GM12878 (cell line): ENCODE measurements around the gene TGFBR3. TPM values are rescaled to one million over a fixed set of nuclear protein-coding genes. Genes with fewer than 3 reads are reported as not detected.

Experiments used
- BHLHE40 ChIP-seq, 2 experiments: fragments of 450-650 bp in 1 of 2; IDR thresholded peaks; 2 replicates each; pipeline ENCODE4 v1.6.1; 2011 to 2017; ENCODE audit warnings: low read depth in 2 of 2, borderline replicate concordance in 1 of 2, improper control_type of control experiment in 1 of 2, low read length in 1 of 2, mild to moderate bottlenecking in 1 of 2
- BMI1 ChIP-seq: fragments of 450-650 bp; IDR thresholded peaks from 2 replicates; pipeline ENCODE4 v1.6.1; 2016; ENCODE audit warnings: mild to moderate bottlenecking, moderate library complexity, borderline replicate concordance
- FOXK2 ChIP-seq: fragments of 450-650 bp; IDR thresholded peaks from 2 replicates; pipeline ENCODE4 v1.6.1; 2017; ENCODE audit warnings: mild to moderate bottlenecking, moderate library complexity
- GATAD2B ChIP-seq: fragments of 450-650 bp; conservative IDR thresholded peaks from 2 replicates; pipeline ENCODE4 v1.6.1; 2017; ENCODE audit warnings: low read depth, mild to moderate bottlenecking, moderate library complexity
- KAT2A ChIP-seq: conservative IDR thresholded peaks from 2 replicates; pipeline ENCODE4 v1.6.1; 2011; ENCODE audit warnings: low read depth, low read length; ENCODE audit not compliant: control insufficient read depth
- NR2C1 ChIP-seq: fragments of 450-650 bp; IDR thresholded peaks from 2 replicates; pipeline ENCODE4 v1.6.1; 2017; ENCODE audit warnings: antibody characterized with exemption, mild to moderate bottlenecking, moderate library complexity
- POLR2AphosphoS5 ChIP-seq: IDR thresholded peaks from 2 replicates; pipeline ENCODE4 v1.6.1; 2011; ENCODE audit warnings: mild to moderate bottlenecking, low read length, inconsistent platforms
- POU2F2 ChIP-seq: IDR thresholded peaks from 3 replicates; pipeline ENCODE4 v1.6.1; 2011; ENCODE audit warnings: low read depth, mild to moderate bottlenecking, low read length, borderline replicate concordance
- SIX5 ChIP-seq: IDR thresholded peaks from 2 replicates; pipeline ENCODE4 v1.6.1; 2011; ENCODE audit warnings: mild to moderate bottlenecking, low read depth, low read length, moderate library complexity; ENCODE audit not compliant: severe bottlenecking
- SMAD5 ChIP-seq: IDR thresholded peaks from 2 replicates; pipeline ENCODE4 v1.6.1; 2016; ENCODE audit warnings: antibody characterized with exemption, low read depth
- ZNF274 ChIP-seq: IDR thresholded peaks from one replicate; pipeline ENCODE4 v1.8.0; 2011; ENCODE audit not compliant: insufficient read length, insufficient read depth
- polyA plus RNA-seq, 11 experiments: library from polyadenylated mRNA; depleted of rRNA in 4 of 11; unstranded in 6 of 11; stranded (reverse) in 5 of 11; fragments of >200 nt; fragmentation: Nextera tagmentation in 4 of 11; fragmentation: Illumina TruSeq in 1 of 11; extraction: Ambion mirVana in 4 of 11; extraction: Trizol in 1 of 11; gene quantifications; 1 replicate in 1 of 11; 2 replicates in 10 of 11; pipeline versions ENCODE4 v1.2.1 to v1.2.3, GENCODE V29; 2011 to 2016; ENCODE audit warnings: inconsistent platforms in 2 of 11, missing spikeins in 2 of 11, low read depth in 1 of 11
- total RNA-seq, 4 experiments: library from RNA; depleted of rRNA in 3 of 4; stranded (reverse); fragments of >200 nt in 3 of 4; fragmentation: Illumina TruSeq in 1 of 4; extraction: Trizol in 1 of 4; gene quantifications; 2 replicates each; pipeline versions ENCODE4 v1.2.1 to v1.2.3, GENCODE V29; 2013 to 2021
- TF ChIP-seq, protein P1 (sequence below), 3 experiments: IDR thresholded peaks in 2 of 3; conservative IDR thresholded peaks in 1 of 3; 2 replicates each; pipeline ENCODE4 v1.5.1; 2011; ENCODE audit warnings: low read depth in 3 of 3, low read length in 3 of 3, mild to moderate bottlenecking in 3 of 3, control low read depth in 2 of 3, moderate library complexity in 2 of 3, inconsistent platforms in 1 of 3, mixed read lengths in 1 of 3; ENCODE audit not compliant: control insufficient read depth in 2 of 3, insufficient read depth in 1 of 3; ENCODE audit errors: extremely low read depth in 1 of 3

TGFBR3 gene
- total and polyA plus RNA-seq, 10 of the 15 experiments (the other 5 are each of a cell fraction or from before 2014, with no cell fraction given) = 2.7 to 16.5 (median 12.6) TPM

DNA sequence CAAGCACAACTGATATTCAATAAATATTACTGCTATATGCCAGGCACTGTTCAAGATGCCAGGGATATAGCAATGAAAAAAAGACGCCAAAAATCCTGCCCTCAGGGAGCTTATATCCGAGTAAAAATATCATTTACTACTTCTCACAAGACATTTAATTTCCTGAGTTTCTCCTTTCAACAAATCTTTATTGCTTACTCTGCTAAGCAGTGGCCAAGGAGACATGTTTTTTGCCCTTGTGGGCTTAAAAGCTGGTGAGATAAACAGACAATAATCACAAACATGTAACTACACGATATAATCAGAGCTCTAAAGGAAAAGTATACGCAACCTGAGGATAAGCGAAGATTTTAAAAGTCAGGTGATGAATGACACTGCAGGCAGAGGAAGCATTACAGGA, 19.5 kb downstream of the TGFBR3 start (continued):
- TF ChIP-seq NR2C1 (no peak), BMI1 (no peak), FOXK2 (no peak), SIX5 (no peak), POU2F2 (no peak), POLR2AphosphoS5 (no peak), BHLHE40 (IDR thresholded peaks at IDR 0.05; ENCODE audit: borderline replicate concordance in 1 of 2, low read depth in 2 of 2, low read length in 1 of 2) (no peak), SMAD5 (no peak), ZNF274 (no peak), GATAD2B (no peak), KAT2A (no peak)
- TF ChIP-seq, protein P1, sequence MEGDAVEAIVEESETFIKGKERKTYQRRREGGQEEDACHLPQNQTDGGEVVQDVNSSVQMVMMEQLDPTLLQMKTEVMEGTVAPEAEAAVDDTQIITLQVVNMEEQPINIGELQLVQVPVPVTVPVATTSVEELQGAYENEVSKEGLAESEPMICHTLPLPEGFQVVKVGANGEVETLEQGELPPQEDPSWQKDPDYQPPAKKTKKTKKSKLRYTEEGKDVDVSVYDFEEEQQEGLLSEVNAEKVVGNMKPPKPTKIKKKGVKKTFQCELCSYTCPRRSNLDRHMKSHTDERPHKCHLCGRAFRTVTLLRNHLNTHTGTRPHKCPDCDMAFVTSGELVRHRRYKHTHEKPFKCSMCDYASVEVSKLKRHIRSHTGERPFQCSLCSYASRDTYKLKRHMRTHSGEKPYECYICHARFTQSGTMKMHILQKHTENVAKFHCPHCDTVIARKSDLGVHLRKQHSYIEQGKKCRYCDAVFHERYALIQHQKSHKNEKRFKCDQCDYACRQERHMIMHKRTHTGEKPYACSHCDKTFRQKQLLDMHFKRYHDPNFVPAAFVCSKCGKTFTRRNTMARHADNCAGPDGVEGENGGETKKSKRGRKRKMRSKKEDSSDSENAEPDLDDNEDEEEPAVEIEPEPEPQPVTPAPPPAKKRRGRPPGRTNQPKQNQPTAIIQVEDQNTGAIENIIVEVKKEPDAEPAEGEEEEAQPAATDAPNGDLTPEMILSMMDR (IDR thresholded peaks at IDR 0.05 in 2 of 3, conservative IDR thresholded peaks at IDR 0.05 in 1 of 3; ENCODE audit: control insufficient read depth in 2 of 3, extremely low read depth in 1 of 3, insufficient read depth in 1 of 3, low read depth in 3 of 3, low read length in 3 of 3) = no peak
